Parathyroid adenoma (tissue), 2 donors: Measurements from ENCODE around the gene CTPS1.

Experiments used
- H2AFZ ChIP-seq: fragments of 300-600 bp; sonication (generic); one replicate; pipeline ENCODE4 v1.7.0; 2017; ENCODE audit warnings: antibody characterized with exemption, mild to moderate bottlenecking
- H3K27ac ChIP-seq: fragments of 300-600 bp; sonication (generic); one replicate; pipeline ENCODE4 v1.7.0; 2017
- H3K27me3 ChIP-seq: fragments of 300-600 bp; sonication (generic); one replicate; pipeline ENCODE4 v1.7.0; 2017; ENCODE audit warnings: low read length; ENCODE audit not compliant: control insufficient read depth, insufficient read depth
- H3K36me3 ChIP-seq: fragments of 300-600 bp; sonication (generic); one replicate; pipeline ENCODE4 v1.7.0; 2017; ENCODE audit warnings: low read length; ENCODE audit not compliant: control insufficient read depth, insufficient read depth
- H3K4me1 ChIP-seq: fragments of 300-600 bp; sonication (generic); one replicate; pipeline ENCODE4 v1.7.0; 2017; ENCODE audit warnings: control low read depth
- H3K4me2 ChIP-seq: fragments of 300-600 bp; sonication (generic); one replicate; pipeline ENCODE4 v1.7.0; 2017; ENCODE audit warnings: low read length
- H3K4me3 ChIP-seq: fragments of 300-600 bp; sonication (generic); one replicate; pipeline ENCODE4 v1.7.0; 2017; ENCODE audit warnings: low read depth, low read length
- H3K79me2 ChIP-seq: fragments of 300-600 bp; sonication (generic); one replicate; pipeline ENCODE4 v1.7.0; 2017; ENCODE audit warnings: control low read depth
- H3K9ac ChIP-seq: fragments of 300-600 bp; sonication (generic); one replicate; pipeline ENCODE4 v1.7.0; 2017; ENCODE audit warnings: mild to moderate bottlenecking
- H3K9me3 ChIP-seq: fragments of 300-600 bp; sonication (generic); one replicate; pipeline ENCODE4 v1.7.0; 2017; ENCODE audit warnings: low read length; ENCODE audit not compliant: control insufficient read depth
- TF ChIP-seq, protein P1 (sequence below): fragments of 300-600 bp; sonication (generic); IDR thresholded peaks from one replicate; pipeline ENCODE4 v1.7.0; 2017; ENCODE audit warnings: antibody characterized with exemption, mild to moderate bottlenecking
- donor health status: primary hyperparathyroidism.

CTPS1 gene

DNA sequence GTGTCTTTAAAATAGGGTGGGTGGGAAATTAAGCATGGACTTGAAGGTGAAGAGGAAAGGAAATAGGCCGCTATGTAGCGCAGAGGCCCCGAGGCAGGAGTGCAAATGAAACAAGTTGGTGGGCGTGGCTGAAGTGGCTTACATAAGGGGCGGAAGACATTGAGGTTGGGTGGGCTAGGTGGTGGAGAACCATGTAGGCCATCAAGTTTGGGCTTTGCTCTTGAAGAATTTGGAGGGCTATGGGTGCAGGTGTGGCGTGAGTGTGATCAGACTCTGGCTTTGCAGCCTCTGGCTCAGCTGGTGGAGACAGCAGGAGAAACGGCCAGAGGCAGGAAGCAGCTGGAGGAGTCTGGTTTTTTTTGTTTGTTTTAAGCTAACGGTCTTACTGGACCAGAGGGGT, 35.4 kb downstream of the CTPS1 start:
- Histone ChIP-seq H3K4me3 (no peak overlapping the region), H3K27me3 (no peaks in the 10 kb centered on the region), H3K36me3 (no peaks in the 10 kb centered on the region), H2AFZ (no peak overlapping the region), H3K4me2 (no peak overlapping the region), H3K4me1 (no peaks in the 10 kb centered on the region), H3K9me3 (no peaks in the 10 kb centered on the region), H3K79me2 (no peaks in the 10 kb centered on the region), H3K9ac (no peak overlapping the region), H3K27ac (no peak overlapping the region)
- TF ChIP-seq, protein P1, sequence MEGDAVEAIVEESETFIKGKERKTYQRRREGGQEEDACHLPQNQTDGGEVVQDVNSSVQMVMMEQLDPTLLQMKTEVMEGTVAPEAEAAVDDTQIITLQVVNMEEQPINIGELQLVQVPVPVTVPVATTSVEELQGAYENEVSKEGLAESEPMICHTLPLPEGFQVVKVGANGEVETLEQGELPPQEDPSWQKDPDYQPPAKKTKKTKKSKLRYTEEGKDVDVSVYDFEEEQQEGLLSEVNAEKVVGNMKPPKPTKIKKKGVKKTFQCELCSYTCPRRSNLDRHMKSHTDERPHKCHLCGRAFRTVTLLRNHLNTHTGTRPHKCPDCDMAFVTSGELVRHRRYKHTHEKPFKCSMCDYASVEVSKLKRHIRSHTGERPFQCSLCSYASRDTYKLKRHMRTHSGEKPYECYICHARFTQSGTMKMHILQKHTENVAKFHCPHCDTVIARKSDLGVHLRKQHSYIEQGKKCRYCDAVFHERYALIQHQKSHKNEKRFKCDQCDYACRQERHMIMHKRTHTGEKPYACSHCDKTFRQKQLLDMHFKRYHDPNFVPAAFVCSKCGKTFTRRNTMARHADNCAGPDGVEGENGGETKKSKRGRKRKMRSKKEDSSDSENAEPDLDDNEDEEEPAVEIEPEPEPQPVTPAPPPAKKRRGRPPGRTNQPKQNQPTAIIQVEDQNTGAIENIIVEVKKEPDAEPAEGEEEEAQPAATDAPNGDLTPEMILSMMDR: no peak

GRCh38 chr1:41015281-41015896, 35.9 kb downstream of the CTPS1 start:
- Histone ChIP-seq H3K36me3 (no peaks in the 10 kb centered on the region), H3K27me3 (no peaks in the 10 kb centered on the region), H3K27ac (no peak overlapping the region), H3K9ac (no peak overlapping the region), H3K9me3 (no peaks in the 10 kb centered on the region), H3K4me2 (no peak overlapping the region), H3K4me3 (no peak overlapping the region), H2AFZ (no peak overlapping the region), H3K4me1 (no peaks in the 10 kb centered on the region), H3K79me2 (no peaks in the 10 kb centered on the region)
- TF ChIP-seq, protein P1: no peak

GRCh38 chr1:41015897-41016470, 36.5 kb downstream of the CTPS1 start:
- TF ChIP-seq, protein P1: no peak
- no peaks in the 10 kb centered on the region for H3K36me3 ChIP-seq
- no peak overlapping the region for H2AFZ ChIP-seq
- H3K27ac ChIP-seq: no peak overlapping the region
- no peak overlapping the region for H3K4me2 ChIP-seq
- no peaks in the 10 kb centered on the region for H3K27me3 ChIP-seq
- no peaks in the 10 kb centered on the region for H3K4me1 ChIP-seq
- no peaks in the 10 kb centered on the region for H3K9me3 ChIP-seq
- H3K9ac ChIP-seq: no peak overlapping the region
- H3K4me3 ChIP-seq: no peak overlapping the region
- H3K79me2 ChIP-seq: no peaks in the 10 kb centered on the region

- no peaks in the 10 kb centered on the region for H3K79me2 ChIP-seq
- H2AFZ ChIP-seq: no peak overlapping the region
- peaks cover 9% of the 10 kb centered on the region for H3K4me1 ChIP-seq
- no peaks in the 10 kb centered on the region for H3K9me3 ChIP-seq
- H3K4me3 ChIP-seq: no peak overlapping the region
- no peak overlapping the region for H3K9ac ChIP-seq
- no peak overlapping the region for H3K4me2 ChIP-seq
- no peaks in the 10 kb centered on the region for H3K27me3 ChIP-seq
- no peak overlapping the region for H3K27ac ChIP-seq
- TF ChIP-seq, protein P1: no peak
- H3K36me3 ChIP-seq: no peaks in the 10 kb centered on the region
Observed at GRCh38 chr1:41017141-41018017, 37.9 kb downstream of the CTPS1 start.
